OCI-M2 (cell line): Measurements from ENCODE around the gene IL4R.
"Not testable (repeated sequence)": the region's sequence is repeated elsewhere in the genome, so short reads cannot be mapped to it uniquely, and the experiment has no call there.

ENCODE experiments used
- DNase-seq: peaks from one replicate; lab custom pipeline; 2025; ENCODE audit not compliant: unreplicated experiment; lab: John Stamatoyannopoulos, UW

IL4R gene

DNA sequence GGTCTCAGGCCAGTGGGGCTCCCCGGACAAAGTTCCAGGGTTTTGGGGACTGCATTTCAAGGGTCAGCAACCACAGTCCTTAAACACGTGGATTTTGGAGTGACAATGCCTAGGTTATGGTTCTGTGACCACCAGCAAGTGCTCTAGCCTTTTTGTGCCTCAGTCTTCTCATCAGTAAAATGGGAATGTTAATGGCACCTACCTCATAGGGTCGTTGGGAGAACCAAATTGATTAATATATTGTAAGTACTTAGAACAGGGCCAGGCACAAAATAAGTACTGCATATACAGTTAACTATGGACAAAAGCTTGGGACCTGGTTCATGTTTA lies 13.8 kb downstream of the IL4R start:
- DNase-seq, result no peak

DNA sequence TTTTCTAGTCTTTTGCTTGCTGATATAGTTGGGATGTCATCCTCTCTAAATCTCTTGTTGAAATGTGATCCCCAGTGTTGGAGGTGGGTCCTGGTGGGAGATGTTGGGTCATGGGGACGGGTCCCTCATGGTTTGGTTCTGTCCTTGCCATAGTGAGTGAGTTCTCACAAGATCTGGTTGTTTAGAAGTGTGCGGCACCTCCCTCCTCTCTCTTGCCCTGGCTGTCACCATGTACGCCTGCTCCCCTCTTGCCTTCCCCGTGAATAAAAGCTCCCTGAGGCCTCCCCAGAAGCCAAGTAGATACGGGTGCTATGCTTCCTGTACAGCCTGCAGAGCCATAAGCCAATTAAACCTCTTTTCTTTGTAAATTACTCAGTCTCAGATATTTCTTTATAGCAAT lies 15.2 kb downstream of the IL4R start:
- no peak for DNase-seq

DNA sequence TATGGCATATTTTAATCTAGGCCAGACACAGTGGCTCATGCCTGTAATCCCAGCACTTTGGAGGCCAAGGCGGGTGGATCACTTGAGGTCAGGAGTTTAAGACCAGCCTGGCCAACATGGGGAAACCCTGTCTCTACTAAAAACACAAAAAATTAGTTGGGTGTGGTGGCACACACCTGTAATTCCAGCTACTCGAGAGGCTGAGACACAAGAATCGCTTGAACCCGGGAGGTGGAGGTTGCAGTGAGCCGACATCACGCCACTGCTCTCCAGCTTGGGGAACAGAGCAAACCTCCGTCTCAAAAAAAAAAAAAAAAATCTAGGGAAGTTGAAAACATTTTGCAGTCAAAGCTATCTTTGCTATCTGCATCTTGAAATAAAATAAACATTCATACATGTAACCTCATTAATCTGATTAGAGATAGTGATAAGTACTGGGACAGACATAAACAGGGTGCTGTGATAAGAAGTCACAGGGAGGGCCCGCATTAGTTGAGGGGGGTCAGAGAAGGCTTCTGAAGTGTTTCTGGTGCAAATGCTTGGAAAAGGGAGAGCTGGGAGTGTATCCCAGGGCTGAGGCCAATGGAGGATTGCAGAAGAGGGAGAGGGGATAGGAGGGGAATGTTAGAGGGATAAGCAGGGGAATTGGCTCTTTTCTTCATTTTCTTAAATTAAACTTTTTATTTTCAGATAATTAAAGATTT lies 15.8 kb downstream of the IL4R start:
- DNase-seq, result not testable (repeated sequence)

DNA sequence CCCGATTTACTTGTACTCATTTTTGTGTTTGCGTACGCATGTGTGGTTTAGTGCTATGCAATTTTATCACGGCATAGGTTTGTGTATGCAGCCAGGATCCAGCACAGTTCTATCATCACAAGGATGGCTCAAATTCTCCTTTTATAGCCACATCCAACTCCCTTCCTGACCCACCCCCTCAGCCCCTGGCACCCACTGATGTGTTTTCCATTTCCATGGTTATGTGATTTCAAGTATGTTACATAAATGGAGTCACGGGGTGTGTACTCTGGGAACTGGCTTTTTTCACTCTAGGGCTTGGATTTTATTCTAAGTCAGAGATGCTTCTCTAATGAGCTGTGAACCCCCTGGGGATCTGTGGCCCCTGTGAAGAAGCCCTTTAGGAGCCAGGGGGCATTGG lies 16.8 kb downstream of the IL4R start:
- DNase-seq, result no peak

DNA sequence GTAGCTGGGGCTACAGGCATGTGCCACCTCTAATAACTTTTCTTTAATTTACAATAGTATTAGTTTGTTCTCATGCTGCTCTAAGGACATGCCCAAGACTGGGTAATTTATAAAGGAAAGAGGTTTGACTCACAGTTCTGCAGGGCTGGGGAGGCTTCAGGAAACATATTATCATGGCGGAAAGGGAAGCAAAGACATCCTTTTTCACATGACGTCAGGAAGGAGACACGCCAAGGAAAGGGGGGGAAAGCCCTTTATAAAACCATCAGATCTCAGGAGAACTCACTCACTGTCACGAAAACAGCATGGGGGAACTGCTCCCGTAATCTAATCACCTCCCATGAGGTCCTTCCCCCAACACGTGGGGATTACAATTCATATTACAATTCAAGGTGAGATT lies 18.3 kb downstream of the IL4R start:
- no peak for DNase-seq

DNA sequence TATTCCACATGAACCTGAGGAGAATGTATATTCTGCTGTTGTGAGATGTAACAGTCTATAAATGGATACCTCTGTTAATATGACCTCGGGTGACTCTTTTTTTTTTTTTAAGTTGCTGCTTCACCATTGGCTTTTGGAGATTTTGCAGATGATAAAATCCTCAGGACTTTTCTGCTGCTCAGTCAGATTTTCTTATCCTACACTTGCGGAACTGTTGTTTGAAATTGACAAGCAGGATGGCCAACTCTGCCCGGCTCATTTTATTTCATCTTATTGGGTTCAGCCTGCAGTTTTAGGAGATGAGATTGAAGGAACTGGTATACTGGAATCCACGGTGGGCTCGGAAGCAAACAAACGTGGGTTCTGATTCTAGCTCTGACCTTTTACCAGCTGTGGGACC lies 19.3 kb downstream of the IL4R start:
- no peak for DNase-seq

DNA sequence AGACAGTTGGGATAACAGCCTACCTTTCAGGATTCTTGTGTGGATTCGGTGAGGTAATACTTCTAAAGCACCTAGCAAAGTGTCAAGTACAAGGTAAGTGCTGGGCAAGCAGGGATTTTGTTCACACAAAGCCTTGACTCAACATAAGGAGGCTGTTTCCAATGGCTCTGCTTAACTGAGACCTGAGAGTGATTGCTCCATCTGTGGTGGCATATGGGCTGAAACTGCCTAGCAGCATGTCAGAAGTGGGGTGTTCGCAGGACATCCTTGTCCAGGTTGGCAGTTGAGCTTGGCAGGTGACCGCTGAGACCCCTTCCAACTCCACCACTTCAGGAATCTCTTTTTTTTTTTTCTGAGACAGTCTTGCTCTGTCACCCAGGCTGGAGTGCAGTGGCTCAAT lies 19.8 kb downstream of the IL4R start:
- DNase-seq, result no peak

DNA sequence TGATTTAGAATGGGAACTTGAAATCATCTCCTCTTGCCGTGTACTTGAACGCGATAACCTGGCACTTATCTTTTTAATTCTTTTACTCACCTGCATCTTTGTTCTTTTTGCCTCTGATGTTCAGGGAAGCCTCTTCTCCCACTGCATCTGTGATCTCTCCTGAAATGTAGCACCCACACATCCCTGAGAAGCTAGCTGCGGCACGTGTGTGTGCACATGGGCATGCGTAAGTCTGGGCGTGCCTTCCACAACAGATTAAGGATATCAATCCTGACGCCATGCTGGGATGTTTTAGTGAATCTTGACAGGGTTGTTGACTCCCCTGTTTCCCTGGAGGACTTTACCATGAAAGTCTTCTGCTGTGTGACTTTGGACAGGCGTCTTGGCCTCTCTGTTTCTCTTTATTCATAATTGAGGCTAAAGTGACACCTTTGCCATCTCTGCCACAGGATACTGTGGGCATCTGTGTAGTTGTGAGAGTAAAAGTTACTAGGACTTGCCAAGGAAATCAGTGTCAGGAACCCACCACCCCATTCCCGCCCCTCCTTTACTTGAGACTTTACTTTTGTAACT lies 20.5 kb downstream of the IL4R start:
- no peak for DNase-seq

DNA sequence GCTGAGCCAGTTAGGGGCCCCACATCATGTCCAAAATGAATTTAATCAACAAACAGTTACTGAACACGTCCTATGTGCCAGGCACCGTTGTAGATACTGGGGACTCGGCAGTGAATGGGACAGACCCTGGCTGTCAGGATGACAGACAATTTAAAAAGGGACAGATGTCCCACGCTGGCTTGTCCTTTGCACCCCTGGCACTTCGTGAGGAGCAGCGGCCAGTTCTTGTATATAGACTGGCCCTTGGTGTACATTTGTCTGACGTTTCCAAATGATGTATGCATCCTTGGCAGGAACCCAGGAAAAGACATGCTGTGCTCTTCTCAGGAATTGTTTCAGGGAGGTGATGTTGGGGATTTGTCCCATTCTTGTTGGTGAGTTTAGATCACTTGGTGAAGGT lies 21.1 kb downstream of the IL4R start:
- DNase-seq, result no peak

DNA sequence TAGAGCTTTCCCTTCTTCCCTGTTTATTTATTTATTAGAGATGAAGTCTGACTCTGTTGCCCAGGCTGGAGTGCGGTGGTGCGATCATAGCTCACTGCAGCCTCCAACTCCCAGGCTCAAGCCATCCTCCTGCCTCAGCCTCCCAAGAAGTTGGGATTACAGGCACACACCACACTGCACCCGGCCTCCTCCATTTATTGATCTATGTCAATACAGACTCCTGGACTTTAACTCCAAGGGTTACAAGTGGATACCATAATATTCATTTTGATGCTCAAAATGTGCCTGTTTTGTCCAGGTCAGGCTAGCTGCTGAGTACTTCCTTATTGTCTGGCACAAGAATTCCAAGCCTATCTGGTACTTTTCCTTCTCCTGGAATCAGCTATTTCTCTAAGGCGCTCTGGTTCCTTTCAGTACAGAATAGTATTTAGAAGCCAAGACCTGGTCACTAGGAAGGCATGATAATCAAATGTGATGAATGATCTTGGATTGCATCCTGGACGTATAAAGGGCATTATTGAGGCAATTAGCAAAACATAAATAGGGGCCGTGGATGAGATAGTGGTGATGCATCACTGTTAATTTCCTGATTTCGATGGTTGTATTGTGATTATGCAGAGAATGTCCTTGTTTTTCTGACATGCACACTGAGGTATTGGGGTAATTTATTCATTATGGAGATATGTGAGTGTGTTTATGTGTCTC lies 21.7 kb downstream of the IL4R start:
- no peak for DNase-seq

DNA sequence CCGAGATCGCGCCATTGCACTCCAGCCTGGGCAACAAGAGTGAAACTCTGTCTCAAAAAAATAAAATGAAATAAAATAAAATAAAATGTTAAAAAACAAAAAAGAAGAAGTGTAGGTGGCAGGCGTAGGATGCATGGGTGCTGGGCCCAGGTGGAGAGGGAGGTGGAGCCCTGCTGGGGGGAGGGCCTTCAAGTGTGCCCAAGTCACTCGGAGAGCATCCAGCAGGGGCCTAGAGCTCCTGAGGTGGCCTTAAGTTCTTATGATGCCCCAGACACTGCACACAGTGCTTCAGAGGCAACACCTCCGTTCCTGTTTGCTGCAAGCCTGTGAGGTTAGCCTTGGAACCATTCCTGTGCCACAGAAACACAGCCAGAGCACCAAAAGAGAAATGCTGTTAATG lies 23.2 kb downstream of the IL4R start:
- DNase-seq, result no peak

DNA sequence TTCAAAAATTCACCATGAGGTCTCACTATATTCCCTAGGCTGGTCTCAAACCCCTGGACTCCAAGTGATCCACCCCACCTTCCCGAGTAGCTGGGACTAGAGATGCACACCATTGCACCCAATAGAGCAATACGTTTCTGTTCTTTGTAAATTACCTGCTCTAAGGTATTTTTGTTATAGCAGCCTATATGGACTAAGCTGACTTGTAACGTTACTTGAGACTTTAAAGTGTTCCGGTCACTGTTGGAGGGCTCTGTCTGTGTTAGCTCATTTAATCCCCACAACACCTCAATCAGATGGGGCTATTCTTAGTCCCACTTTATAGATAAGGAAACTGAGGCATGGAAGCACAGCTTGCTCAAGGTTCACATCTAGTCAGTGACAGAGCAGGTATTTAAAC lies 25.4 kb downstream of the IL4R start:
- DNase-seq, result no peak

DNA sequence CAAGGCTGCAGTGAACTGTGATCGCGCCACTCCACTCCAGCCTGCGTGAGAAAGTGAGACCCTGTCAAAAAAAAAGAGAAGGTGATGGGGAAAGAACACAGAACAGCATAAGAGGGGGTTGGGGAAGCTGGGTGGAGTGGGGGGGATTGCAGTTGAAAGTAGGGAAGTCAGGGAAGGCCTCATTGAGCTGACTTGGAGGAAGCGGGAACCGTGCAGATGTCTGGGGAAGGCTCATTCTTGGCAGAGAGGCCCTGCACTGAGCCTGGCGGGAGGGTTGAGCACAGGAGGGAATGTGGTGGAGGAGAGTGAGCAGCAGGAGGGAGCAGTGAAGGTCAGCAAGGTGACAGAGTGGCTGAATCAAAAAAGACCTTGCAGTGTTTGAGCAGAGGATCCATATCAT lies 26.9 kb downstream of the IL4R start:
- no peak for DNase-seq

DNA sequence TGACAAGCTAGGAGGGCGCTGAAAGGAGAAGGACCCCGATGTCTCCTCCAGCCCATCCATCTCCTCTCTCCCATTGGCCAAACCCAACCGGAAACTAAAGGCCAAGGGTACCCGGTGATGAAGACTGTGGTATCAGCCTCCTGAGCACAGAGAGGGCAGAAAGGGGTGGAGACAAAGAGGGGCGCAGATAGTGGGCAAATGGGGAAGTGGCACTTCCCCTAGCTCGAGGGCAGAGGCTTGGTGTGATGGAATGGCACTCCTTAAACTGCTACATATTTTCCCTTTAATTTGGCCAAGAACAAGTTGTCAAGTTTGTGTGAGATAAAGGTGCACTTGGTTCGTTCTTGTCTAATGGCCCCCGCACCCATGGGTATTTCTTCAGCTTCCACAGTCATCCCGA lies 27.8 kb downstream of the IL4R start:
- DNase-seq, result no peak

DNA sequence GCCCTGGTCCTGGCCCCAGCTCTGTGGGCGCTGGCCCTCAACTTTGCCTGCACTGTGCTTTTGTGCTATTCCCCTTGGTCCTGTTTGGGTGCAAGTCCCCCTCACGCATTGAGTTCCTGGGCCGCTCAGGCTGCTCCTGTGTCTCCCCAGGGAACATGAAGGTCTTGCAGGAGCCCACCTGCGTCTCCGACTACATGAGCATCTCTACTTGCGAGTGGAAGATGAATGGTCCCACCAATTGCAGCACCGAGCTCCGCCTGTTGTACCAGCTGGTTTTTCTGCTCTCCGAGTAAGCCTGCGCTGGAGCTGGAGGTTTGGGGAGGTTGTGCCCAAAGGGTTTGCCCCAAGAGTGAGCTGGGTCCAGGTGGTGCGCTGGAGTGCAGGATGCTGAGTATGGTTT lies 28.2 kb downstream of the IL4R start:
- no peak for DNase-seq

DNA sequence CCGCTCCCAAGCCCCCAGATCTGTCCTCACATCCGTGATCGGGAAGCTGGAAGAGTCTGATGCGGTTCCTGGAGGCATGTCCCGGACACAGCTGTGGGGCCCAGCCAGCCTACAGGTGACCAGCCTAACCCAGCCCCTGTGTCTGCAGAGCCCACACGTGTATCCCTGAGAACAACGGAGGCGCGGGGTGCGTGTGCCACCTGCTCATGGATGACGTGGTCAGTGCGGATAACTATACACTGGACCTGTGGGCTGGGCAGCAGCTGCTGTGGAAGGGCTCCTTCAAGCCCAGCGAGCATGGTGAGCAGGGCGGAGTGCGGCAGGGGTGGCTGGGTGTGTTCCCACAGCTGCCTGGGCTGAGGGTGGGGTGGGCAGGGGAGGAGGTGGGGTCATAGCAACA lies 30.9 kb downstream of the IL4R start:
- no peak for DNase-seq

DNA sequence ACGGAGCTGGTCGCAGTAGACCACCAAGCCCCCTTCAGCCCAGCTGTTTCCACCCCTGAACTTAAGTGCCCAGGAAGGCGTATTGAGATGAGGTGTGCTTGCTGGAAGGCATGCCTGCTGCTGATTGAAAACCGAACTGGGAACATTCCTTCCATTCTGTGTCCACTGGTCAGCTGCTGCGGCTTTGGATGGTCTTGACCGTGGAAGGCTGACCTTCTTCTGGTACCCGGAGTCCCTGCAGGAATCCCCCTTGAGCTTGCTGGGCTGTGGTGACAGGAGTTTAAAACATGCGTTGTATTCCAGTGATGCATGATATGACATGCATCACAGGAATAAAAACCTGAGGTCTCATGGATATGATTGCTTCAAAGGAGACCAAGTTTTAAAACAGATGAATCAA lies 31.4 kb downstream of the IL4R start:
- no peak for DNase-seq

DNA sequence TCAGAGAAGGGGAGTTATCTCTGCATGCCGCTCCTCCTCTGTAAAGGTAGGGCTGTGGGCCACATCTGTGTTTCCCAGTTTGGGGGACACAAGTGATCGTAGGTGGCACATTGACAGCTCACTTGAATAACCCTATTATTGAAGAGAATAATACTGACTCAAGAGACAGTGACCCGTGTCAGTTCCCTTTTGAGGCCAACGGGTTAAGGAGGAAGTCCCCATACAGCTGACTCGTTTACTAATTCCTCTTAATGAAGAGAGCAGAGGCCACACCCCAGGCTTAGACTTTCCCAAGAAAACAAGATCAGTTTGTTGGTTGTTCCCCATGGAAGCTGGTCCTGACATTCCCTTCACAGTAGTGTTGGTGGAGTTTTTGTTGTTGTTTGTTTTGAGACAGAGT lies 33.0 kb downstream of the IL4R start:
- no peak for DNase-seq

DNA sequence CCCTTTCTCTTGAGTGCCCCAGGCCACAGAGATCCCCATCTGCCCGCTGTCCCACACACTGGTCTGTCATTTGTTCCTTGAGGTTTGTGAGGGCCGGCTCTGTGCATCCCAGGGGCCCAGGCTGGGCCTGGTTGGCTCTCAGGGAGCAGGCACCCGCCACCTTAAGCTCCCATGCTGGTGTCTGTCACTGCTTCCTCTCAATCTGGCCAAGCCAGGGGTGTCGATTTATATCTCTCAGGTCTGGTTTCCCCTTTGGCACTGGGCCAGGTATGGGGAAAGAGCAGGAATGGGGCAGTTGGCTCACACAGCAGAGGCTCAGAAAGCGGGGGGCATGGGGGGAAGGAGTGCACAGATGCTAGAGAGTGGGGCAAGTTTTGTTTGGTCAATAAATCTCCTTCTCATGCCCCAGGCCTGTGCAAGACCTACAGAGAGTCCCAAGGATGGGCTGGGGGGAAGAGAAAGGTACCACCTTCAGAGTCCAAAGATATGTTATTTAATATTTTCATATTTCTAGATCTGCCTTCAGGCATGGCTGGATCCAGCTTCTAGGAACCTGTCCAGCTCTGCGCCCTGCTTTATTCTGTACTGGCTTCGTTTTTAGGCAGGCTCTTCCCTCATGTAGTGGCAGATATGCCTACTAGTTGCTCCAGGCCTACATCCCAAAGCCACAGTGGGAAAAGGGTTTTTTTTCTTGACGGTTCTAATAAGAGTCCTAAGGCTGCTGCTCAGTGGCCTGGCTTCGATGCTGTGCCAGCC lies 34.3 kb downstream of the IL4R start:
- DNase-seq, result no peak

DNA sequence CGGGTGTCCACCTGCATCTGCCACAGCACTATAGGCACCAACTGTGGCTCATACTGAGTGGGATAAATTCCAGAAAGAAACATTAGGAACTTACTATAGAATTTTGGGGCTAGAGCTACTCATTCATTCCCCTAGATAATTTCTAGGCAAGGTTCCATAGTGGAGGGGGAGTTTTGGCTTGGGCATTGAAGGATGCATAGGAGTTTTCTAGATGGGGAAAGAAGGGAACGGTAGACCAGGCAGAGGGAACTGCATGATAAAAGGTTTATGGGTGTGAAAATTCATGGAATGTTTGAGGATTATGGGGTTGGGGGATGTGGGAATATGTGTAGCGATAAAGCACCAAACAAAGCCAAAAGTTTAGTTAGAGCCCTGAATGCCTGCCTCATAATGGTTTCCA lies 35.5 kb downstream of the IL4R start:
- no peak for DNase-seq

DNA sequence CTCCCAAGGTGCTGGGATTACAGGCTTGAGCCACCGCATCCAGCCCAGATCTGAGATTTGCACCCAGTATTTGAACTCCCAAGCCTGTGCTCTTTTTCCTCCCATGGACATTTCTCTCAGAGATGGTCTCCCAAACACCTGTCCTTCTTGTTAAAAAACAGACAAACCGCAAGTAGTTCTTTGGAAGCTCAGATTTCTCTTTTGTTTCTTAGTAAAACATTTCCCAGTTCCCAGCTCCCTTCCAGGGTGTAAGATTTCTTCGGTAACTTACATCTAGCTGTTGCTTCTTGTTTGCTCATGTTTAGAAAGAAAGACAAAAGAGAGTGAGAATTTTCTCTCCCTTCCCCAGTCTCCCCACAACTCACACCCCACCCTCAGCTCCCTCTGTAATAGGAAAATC lies 36.2 kb downstream of the IL4R start:
- DNase-seq, result no peak

DNA sequence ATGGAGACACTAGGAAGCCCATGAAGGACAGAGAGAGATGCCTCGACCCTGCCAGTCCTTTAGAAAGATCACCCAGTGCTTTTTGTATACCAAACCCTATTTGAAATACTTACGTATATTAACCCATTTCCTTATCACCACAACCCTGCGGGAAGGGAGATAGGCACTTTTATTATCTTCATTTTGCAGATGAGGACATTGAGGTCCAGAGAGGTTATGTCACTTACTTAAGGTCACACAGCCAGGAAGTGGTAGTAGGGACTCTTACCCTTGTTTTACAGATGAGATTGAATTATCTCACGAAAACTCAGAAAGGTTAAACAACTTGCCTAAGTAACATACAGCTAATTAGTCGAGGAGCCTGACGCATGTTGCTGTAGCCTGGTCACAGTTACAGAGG lies 38.2 kb downstream of the IL4R start:
- no peak for DNase-seq
